Sigmoid colon (tissue), 4 donors: ENCODE measurements around the gene BACE1-AS.

Source experiments
- CTCF ChIP-seq, 4 experiments: fragments of 450-650 bp in 3 of 4; fragments of 200-600 bp in 1 of 4; IDR thresholded peaks; one replicate each; pipeline ENCODE4 v1.5.1; 2016 to 2019; ENCODE audit warnings: antibody characterized with exemption in 4 of 4, mild to moderate bottlenecking in 3 of 4, moderate library complexity in 2 of 4
- EP300 ChIP-seq, 4 donors: sonication (generic); formaldehyde crosslinking; IDR thresholded peaks; one replicate each; pipeline ENCODE4 v1.6.1; 2017; ENCODE audit warnings: antibody characterized with exemption in 4 of 4
- POLR2A ChIP-seq, 2 donors: fragments of 450-650 bp; IDR thresholded peaks; one replicate each; pipeline ENCODE4 v1.6.1; 2016; ENCODE audit warnings: antibody characterized with exemption in 2 of 2, mild to moderate bottlenecking in 2 of 2, moderate library complexity in 2 of 2

- TF ChIP-seq CTCF (IDR thresholded peaks at IDR 0.05) (no peak), POLR2A (IDR thresholded peaks at IDR 0.05) (no peak), EP300 (IDR thresholded peaks at IDR 0.05) (no peak)
Observed at GRCh38 chr11:117255966-117256365, 35.2 kb upstream of the BACE1-AS start.
